Astrocyte (in vitro differentiated cells and primary cell): ENCODE measurements around the gene SH2D2A.

Experiments
- CTCF ChIP-seq: IDR thresholded peaks from 2 replicates; pipeline ENCODE4 v1.5.1; 2011; ENCODE audit warnings: low read depth, mild to moderate bottlenecking, inconsistent platforms, low read length, moderate library complexity; ENCODE audit not compliant: insufficient read depth
- EZH2 ChIP-seq: IDR thresholded peaks from 2 replicates; pipeline ENCODE4 v1.6.1; 2012; ENCODE audit warnings: mild to moderate bottlenecking, low read length, inconsistent platforms; ENCODE audit not compliant: insufficient read depth

- TF ChIP-seq CTCF (no peak), EZH2 (no peak)
Observed at GRCh38 chr1:156842618-156843300, 26.1 kb upstream of the SH2D2A start.
